GM18505 (cell line): ENCODE data around the gene WIPF2.
"Not testable (repeated sequence)": the region's sequence is repeated elsewhere in the genome, so short reads cannot be mapped to it uniquely, and the experiment has no call there.

Source experiments
- ATAC-seq: cut with Tn5 transposase; IDR thresholded peaks from one replicate; pipeline ENCODE4 v1.9.1; 2021; ENCODE audit not compliant: unreplicated experiment
- POLR2A ChIP-seq: IDR thresholded peaks from 4 replicates; pipeline ENCODE4 v1.6.1; 2011; ENCODE audit warnings: borderline replicate concordance; ENCODE audit not compliant: insufficient read depth, insufficient read length; ENCODE audit errors: extremely low read depth

WIPF2 gene

DNA sequence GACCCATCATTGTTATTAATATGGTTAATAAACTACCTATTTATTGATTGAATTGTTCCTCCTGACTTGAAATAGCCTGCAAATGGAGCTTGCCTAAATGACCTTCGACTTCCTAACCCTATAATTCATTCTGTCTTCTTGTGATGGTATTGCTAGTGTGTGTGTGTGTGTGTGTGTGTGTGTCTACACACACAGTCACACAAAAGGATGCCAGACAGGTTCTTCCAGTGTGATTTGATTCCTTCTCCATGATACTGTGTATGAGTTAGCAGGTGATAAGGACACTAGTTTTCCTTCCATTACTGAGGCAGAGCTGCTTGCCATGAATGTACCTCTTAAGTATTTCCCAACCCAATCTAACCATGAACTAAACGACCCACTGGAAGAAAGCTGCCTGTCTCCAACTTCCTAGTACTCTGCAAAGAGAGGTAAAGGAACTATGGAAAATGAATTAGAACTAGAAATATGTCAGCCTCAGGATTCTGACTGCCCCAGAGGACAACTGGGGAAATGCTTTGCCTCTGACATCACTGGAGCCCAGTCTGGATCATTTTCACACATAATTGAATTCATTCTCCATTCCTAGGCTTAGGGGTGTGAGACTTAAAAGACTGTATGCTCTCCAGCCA is 65.1 kb downstream of the WIPF2 start:
- ATAC-seq, result no peak
- TF ChIP-seq POLR2A, result no peak

DNA sequence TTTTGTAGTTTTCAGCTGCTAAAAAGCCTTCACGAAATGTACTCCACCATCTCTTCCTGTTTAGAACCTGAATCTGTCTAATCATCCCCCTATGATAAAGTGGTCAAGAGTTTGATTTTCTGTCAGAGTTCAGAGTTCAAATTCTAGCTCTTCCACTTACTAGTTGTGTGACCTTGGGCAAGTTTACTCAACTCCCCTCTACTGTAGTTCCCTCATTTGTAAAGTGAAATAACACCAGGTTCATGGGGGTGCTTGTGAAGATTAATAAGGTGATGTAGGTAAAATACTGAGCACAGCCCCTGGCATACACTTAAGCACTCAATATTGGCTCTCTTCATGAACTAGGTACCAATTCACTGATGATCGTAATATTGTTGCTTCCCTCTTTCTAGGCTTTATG is 67.4 kb downstream of the WIPF2 start:
- no peak for TF ChIP-seq POLR2A
- ATAC-seq, result no peak

DNA sequence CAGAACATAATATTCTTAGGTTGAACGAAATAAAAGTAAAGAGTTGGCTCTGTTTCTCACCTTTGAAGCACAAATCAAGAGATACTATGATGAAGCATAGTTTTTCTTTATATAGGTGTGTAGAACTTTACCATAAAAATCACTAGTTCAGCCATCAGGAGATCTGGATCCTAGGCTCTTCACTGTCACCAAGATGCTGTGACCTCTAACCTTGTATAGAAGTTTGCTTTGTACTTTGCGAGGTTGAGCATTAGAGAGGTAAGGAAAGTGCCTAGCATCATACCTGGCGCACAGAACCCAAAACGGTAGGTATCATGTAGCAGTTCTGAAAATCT is 68.0 kb downstream of the WIPF2 start:
- no peak for TF ChIP-seq POLR2A
- no peak for ATAC-seq

DNA sequence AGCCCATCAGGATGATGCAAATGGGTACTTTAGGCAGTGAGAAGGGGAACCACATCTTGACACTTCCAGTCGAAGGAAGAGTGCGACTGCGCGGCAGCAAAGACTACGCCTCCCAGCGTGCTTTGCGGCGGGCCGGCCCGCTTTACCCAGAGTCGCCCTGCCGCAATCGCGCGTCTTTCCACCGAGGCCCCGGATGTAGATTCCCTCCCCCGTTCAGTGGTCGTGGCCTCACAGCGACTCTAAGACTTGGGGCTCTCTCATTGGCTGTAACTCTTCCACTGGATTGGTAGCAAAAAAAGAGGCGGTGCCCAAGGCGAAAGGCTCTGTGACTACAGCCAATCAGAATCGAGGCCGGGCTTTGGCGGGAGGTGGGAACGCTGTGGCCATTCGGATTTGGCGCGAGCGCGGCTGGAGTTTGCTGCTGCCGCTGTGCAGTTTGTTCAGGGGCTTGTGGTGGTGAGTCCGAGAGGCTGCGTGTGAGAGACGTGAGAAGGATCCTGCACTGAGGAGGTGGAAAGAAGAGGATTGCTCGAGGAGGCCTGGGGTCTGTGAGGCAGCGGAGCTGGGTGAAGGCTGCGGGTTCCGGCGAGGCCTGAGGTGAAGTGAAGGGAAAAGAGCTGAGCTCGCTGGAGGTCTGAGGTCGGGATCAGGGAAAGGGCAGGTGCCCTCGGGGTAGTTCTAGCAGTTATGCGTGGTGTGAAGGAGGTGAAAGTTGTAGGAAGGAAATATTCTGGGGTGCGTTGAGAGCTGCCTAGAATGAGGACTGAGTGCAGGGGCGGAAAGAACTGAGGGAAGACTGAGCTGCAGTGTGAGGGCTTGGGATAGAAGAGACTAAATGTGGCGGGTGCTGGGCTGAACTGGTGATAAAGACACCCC is 68.6 kb downstream of the WIPF2 start, which contains the start of gene CDC6:
Gene CDC6, plus strand, starts transcription at position 386 of the 876 bp plus-strand sequence. CDS start 1,542 bp downstream, outside the sequence.
- TF ChIP-seq POLR2A, result peak; percentile 83
- peak; percentile 90 for ATAC-seq

DNA sequence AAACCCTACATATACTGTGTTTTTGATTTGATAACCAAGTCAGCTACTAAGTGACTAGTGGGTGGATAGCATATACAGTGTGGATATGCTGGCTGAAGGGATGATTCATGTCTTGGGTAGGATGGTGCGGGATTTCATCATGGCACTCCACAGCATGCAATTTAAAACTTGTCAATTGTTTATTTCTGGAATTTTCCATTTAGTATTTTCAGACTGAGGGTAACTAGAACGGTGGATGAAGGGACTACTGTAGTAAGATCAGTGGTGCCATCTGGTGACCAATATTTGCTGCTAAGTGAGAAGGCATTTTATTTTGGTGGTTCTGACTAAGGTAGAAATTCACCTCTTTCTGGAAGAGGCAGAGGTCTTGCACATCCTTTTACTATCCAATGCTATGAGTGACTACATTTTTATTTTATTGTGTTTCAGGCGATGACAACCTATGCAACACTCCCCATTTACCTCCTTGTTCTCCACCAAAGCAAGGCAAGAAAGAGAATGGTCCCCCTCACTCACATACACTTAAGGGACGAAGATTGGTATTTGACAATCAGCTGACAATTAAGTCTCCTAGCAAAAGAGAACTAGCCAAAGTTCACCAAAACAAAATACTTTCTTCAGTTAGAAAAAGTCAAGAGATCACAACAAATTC is 71.7 kb downstream of the WIPF2 start:
- ATAC-seq, result no peak

DNA sequence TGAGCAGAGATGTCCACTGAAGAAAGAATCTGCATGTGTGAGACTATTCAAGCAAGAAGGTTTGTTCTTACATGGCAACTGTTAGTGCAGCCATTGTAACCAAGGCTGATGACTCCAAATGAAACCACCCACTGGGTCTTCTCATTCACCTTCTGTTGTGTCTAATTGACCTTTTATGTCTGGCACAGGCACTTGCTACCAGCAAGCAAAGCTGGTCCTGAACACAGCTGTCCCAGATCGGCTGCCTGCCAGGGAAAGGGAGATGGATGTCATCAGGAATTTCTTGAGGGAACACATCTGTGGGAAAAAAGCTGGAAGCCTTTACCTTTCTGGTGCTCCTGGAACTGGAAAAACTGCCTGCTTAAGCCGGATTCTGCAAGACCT is 72.2 kb downstream of the WIPF2 start:
- no peak for TF ChIP-seq POLR2A
- no peak for ATAC-seq

More for the DNA sequence above, 71.7 kb downstream of the WIPF2 start:
- no peak for TF ChIP-seq POLR2A

DNA sequence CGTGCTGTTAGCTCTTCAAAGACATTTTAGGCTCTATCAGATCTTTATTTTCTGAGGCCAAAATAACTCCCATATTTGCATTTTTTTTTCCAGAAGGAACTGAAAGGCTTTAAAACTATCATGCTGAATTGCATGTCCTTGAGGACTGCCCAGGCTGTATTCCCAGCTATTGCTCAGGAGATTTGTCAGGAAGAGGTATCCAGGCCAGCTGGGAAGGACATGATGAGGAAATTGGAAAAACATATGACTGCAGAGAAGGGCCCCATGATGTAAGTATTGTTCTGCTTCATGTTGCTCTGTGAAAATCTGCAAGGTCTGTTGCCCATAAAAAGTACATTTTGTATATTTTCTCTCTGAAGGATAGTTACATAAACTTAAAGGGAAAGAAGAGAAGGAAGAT is 74.3 kb downstream of the WIPF2 start:
- no peak for TF ChIP-seq POLR2A
- no peak for ATAC-seq

DNA sequence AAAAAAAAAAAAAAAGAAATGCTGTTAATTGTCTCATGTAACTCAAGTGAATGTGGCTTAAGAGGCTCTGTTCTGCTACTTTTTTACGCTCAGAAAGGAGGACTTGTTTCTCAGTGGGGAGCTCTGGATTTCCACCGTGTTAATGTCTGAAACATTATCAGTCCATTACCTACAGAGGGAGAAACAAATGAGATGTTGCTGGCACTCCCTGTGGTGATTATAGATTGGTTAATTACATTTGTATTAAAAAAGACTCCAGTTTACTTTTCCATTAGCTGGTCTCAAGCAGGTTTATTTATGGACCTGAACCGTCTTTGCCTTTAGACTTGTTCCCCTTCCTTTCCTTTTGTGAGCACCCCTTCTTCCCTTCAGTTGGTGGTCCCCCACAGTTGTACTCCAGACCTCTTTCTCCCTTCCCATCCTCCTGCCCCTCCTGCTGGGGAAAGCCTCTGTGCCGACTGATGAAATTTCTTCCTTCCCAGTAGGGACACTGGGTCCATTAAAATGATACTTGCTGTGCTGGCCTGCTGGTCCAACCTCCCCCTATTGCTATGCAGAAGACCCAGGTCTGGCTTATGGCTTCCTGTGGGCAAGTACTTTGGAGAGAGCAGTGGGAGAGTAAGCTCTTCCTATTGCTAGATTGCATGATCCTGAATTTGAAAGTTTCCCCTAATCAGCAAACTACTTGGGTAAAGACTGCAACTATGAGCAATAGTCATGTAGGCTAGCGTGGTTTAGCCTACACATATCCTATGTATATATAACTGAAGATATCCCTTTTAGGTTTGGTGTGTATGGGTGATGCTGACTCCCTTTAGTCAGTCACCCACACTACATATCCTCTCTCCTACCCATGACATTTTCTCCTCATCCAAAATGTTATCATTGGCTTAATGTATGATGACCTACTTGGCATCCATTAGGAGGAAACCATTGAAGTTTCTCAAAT is 76.7 kb downstream of the WIPF2 start:
- no peak for TF ChIP-seq POLR2A
- ATAC-seq, result no peak

DNA sequence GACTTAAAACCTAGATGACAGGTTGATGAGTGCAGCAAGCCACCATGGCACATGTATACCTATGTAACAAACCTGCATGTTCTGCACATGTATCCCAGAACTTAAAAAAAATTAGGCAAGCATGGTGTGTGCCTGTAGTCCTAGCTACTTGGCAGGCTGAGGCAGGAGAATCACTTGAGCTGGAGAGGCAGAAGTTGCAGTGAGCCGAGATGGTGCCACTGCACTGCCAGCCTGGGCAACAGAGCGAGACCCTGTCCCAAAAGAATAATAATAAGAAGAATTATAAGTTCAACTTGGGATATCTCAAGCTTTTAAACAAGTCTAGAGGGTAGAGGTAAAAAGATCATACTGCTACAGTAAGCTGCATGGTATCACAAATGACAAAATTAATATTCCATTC is 78.4 kb downstream of the WIPF2 start:
- no peak for ATAC-seq
- TF ChIP-seq POLR2A, result no peak

DNA sequence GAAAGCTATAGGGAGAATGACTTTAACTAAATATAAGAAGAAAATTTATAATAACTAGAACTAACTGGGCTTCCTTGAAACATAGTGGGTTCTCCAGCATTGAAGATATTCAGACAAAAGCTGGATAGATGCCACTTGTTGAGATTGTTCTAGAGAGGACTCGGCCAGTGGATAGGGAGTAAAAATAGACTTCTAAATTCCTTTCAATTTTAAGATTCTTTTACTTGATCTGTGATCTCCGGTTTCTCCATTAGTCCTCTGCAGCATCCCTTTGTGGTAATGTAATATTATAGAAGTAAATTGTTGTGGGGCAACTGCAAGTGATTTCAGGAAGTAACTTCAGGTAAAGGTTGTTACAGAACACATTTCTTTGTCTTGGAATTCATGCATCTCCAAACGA is 79.6 kb downstream of the WIPF2 start:
- TF ChIP-seq POLR2A, result no peak
- no peak for ATAC-seq

DNA sequence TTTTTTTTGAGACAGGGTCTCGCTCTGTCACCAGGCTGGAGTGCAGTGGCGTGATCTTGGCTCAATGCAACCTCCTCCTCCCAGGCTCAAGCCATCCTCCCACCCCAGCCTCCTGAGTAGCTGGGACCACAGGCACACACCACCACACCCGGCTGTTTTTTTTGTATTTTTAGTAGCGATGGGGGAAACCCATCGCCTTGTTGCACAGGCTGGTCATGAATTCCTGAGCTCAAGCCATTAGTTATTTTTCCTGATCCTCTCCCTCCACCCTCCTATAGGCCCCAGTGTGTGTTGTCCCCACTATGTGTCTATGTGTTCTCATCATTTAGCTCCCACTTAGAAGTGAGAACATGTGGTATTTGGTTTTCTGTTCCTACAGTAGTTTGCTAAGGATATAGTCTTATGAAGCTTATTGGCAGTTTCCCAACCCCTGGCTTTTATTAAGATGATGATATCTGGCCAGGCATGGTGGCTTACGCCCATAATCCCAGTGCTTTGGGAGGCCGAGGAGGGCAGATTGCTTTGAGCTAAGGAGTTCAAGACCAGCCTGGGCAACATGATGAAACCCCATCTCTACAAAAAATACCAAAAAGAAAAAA is 80.2 kb downstream of the WIPF2 start:
- ATAC-seq, result not testable (repeated sequence)

DNA sequence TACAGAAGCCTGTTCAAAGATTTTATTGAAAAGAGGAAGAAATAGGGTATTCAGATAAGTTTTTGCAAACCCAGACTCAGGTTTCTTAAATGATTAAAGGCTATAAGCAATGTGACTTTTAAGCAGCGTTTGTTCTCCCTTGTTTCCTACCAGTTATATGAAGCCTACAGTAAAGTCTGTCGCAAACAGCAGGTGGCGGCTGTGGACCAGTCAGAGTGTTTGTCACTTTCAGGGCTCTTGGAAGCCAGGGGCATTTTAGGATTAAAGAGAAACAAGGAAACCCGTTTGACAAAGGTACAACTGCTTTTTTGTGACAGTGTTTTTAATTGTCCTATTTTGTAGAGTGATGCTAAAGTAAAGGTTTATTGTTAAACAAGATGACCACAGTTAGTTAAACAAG is 82.2 kb downstream of the WIPF2 start:
- no peak for ATAC-seq

DNA sequence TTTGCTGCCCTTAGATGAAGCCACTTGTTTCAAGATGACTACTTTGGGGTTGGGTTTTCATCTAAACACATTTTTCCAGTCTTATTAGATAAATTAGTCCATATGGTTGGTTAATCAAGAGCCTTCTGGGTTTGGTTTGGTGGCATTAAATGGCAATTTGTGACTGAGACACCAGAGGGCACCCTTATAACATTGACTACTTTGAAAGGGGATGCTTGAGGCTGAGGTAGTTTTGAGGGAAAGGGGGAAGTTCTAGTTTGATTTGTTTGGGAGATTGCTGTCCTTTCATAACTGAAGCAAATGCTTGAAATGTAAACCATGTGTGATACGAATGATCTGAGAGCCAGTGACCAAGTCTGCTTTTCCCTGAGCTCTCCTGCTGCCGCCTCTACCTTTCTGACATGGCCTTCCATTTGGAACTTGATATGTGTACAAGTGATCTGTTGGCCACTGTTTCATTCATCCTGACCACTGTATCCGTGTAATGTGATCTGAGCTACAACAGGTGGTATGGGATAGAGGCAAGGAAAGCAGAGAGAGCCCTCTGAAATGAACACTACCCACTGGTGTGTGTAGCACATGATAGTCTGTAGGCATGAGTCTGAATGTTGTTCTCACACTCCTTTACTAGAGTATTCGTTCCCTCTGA is 84.0 kb downstream of the WIPF2 start:
- no peak for ATAC-seq
- no peak for TF ChIP-seq POLR2A

More for the DNA sequence above, 82.2 kb downstream of the WIPF2 start:
- no peak for TF ChIP-seq POLR2A
